ENCODE results near the gene BABAM2. TPM values are rescaled to one million over a fixed set of nuclear protein-coding genes. Genes with fewer than 3 reads are reported as not detected.

The BABAM2 gene
- total RNA-seq, 1 donor = 38.4 TPM

DNA sequence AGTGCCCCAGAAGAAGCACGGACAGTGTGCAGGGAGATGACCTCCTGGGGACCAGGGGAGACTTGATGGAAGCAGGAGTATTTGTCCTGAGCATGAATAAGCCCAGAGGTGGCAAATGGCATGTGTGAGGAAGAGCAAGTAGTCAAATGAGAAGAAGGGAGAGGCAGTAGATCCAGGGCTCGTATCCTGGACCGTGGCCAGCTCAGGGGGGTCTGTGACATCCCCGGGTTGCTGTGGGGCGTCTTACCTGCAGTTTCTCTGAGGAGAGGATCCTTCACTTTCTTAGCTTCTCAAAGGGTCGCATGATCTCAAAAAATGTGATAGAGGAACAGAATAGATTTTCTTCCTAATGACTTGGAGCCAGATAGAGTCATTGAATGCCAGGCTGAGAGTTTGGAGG, 445.1 kb downstream of the BABAM2 start:
- no peaks in the 10 kb centered on the region for H3K4me1 ChIP-seq (ENCODE audit: insufficient read depth, low read length)
- no peaks in the 10 kb centered on the region for H3K27me3 ChIP-seq (ENCODE audit: insufficient read depth, low read length)
- no peak overlapping the region for H3K4me3 ChIP-seq (ENCODE audit: low read length)
- no peaks in the 10 kb centered on the region for H3K9me3 ChIP-seq (ENCODE audit: low read depth, low read length)

DNA sequence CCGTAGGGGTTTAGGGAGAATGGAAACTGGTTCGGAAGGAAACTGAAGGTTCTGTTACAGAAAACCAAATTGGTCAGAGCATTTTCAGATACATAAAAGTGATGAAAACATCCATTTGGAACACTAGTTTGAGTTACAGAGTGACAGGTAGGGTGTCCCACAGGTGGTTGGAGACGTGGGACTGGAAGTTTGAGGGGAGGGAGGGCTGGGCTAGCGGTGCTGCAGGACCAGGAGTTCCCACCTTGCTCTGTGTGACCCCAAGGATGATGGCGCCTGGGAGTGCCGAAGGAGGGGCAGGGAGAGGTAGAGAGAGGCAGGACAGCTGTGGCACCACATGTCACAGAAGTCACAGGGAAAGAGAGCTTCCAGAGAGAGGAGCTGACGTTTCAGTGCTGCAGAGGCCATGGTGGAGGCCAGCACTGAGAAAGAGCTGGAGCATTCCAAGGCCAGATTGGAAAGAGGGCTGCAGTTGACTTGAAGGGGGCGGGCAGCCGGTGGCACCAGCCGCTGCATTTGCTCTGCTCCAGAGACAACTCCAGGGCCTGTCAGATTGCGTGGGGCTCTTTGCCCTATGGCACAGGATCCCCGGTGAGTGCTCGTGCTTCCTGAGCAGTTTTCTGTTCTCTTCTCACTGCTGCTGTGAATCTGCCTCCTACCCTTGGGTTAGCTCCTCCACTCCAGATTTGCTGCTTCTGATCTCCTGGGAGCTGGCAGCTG, 445.9 kb downstream of the BABAM2 start:
- H3K9me3 ChIP-seq (ENCODE audit: low read depth, low read length) = no peaks in the 10 kb centered on the region
- no peak overlapping the region for H3K4me3 ChIP-seq (ENCODE audit: low read length)
- no peaks in the 10 kb centered on the region for H3K4me1 ChIP-seq (ENCODE audit: insufficient read depth, low read length)
- H3K27me3 ChIP-seq (ENCODE audit: insufficient read depth, low read length) = no peaks in the 10 kb centered on the region

DNA sequence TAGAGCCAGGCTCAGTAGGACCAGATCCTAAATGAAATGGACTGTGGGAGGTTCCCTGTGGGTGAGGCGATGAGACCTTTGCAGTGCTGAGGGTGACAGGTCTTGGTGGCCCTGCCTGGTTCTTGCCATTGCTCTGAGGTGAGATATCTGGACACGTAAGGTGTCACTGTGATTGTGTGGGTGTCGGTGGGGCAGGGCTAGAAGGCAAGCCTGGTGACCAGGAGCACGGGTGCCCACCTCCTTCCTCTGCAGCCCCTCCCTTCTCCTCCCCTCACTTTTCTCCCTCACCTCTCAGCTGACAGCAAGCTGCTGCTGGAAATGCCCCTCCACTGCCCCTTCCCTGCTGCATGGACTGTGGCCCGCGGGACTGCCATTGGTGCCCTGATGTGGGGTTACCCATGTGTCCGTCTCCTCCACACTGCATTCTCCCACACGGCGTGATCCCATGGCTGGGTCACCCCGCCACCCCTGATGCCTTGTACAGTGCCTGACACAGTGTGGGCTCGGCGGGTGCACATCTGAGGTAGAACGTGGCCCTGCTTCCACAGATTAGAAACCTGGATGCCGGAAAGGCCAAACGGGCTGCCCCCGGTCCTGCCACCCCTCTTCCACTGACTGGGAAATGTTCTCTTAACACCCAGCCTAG, 446.6 kb downstream of the BABAM2 start:
- no peaks in the 10 kb centered on the region for H3K9me3 ChIP-seq (ENCODE audit: low read depth, low read length)
- no peak overlapping the region for H3K4me3 ChIP-seq (ENCODE audit: low read length)
- no peaks in the 10 kb centered on the region for H3K4me1 ChIP-seq (ENCODE audit: insufficient read depth, low read length)
- no peaks in the 10 kb centered on the region for H3K27me3 ChIP-seq (ENCODE audit: insufficient read depth, low read length)

DNA sequence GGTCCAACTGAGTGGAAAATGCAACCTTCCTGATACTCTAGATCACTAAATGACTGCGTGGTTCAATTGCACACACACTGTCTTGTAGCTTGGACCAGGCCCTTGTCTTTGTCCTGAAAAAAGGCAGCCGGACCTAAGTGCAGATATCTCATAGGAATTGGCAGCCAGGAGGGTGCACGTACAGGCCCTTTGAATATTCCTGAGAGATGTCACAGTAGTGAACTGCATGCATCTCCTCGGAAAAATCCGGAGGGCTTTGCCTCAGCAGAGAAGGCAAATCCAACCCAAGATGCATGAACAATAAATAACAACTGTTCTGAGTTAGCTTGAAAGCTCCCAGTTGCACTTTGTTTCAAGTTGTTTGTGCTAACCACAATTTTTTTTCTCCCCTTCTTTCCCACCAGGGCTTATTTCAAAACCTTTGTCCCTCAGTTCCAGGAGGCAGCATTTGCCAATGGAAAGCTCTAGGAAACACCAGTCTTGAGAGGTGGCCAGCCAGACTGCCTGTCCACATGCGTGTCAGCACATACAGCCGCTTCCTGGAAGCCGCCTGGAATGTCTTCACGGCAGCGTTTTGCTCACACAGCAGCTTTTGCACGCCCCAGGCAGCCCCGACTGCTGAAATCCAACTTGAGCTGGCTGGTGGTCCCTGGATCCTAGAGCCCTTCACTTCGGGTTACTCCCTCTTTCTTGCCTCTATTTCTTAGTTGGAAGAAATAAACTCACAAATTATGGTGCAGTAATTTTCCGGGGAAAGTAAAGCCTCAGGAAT, 447.7 kb downstream of the BABAM2 start:
- H3K4me1 ChIP-seq (ENCODE audit: insufficient read depth, low read length) = peaks cover 11% of the 10 kb centered on the region
- H3K27me3 ChIP-seq (ENCODE audit: insufficient read depth, low read length) = no peaks in the 10 kb centered on the region
- H3K9me3 ChIP-seq (ENCODE audit: low read depth, low read length) = no peaks in the 10 kb centered on the region
- no peak overlapping the region for H3K4me3 ChIP-seq (ENCODE audit: low read length)

DNA sequence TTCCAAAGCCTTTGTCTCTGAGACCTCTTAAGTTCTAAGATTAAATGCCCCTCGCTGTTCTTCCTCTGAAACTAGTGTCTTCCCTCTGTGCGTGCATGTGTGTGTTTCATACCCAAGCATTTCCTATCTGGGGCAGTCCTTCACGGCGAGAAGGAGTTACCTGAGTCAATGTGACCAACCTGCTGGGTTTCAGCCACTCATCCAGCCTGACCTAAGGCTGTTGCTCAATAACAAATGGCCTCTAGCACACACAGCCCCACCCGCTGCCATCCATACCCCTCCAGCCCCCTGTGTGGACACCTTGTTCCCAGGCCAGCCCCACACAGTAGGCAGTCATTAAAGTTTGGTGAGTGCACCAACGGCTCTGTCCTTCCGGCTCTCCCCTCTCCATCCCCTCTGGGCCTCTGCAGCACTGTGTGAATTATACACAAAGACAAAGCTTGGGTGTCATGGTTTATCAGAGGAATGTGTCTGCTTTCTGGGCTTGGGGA, 448.3 kb downstream of the BABAM2 start:
- Histone ChIP-seq H3K4me3 (ENCODE audit: low read length) (no peak overlapping the region), H3K4me1 (ENCODE audit: insufficient read depth, low read length) (peaks cover 16% of the 10 kb centered on the region), H3K27me3 (ENCODE audit: insufficient read depth, low read length) (no peaks in the 10 kb centered on the region), H3K9me3 (ENCODE audit: low read depth, low read length) (no peaks in the 10 kb centered on the region)

DNA sequence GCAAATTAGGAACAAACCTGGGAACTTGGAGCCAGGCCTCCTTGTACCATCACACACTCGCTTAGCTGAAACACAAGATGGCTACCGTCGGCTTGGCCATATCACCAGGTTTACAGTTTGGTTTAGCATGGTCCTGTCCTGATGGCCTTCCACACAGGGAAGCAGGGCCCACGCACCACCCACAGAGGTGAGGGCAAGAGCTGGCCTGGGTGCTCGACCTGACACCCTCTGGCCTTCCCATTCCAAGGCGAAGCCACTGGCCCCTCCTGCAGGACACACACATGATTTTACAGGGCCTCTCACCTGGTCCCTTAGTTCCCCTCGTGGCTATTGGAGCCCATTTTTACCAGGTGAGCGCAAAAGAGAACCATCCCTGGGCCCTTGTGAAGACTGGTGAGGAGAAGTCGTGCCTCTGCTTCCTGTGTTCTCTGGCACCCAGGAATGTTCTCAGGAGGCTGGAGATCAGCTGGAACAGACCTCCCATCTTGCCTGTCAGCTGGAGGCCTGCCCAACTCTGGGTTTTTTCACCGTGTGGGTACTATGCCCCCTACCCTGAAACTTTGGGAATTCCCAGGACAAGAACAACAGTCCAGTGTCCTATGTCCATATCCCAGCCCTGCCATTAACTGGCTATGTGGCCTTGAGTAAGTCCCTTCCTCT, 449.1 kb downstream of the BABAM2 start:
- Histone ChIP-seq H3K4me1 (ENCODE audit: insufficient read depth, low read length) (peaks cover 16% of the 10 kb centered on the region), H3K27me3 (ENCODE audit: insufficient read depth, low read length) (no peaks in the 10 kb centered on the region), H3K4me3 (ENCODE audit: low read length) (no peak overlapping the region), H3K9me3 (ENCODE audit: low read depth, low read length) (no peaks in the 10 kb centered on the region)

DNA sequence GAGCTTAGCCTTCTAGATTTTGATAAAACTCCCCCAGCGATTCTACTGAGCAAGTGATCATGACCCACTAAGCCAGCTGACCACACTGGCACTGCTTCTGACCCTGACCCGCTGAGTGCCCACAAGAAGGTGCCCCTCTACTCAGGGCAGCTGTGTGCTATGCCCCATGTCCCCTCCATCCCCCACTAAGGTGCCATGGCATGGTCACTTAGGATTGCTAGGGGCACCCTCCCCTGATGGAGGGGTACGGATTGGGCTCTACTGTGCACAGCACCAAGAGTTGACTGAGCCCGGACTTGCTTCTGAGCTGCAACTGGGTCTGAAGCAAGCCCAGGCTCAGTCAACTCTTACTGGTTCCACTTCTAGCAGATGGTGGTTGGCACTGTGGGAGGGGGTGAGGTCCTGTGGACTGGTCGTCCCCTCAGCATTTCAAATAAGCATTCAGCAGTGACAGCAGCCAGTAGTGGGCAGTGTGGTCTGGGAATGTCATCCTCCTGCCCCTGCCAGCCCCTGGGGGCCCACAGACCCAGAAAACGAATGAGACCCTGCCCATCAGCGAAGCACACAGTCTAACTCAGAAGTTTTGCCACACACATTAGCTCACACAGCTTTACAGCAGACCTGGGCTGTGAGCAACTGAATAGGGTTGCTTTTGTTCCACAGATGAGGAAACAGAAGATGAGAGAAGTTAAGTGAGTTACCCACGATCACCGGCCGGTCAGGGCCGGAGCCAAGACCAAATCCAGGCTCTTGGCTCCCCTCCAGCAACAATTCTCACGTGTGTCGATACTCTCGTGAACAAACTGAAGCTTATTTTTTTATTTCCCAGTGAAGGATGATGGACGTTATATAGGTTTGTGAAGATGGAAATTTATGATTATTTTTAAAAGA, 450.0 kb downstream of the BABAM2 start:
- no peaks in the 10 kb centered on the region for H3K9me3 ChIP-seq (ENCODE audit: low read depth, low read length)
- no peaks in the 10 kb centered on the region for H3K27me3 ChIP-seq (ENCODE audit: insufficient read depth, low read length)
- no peak overlapping the region for H3K4me3 ChIP-seq (ENCODE audit: low read length)
- H3K4me1 ChIP-seq (ENCODE audit: insufficient read depth, low read length) = peaks cover 16% of the 10 kb centered on the region

DNA sequence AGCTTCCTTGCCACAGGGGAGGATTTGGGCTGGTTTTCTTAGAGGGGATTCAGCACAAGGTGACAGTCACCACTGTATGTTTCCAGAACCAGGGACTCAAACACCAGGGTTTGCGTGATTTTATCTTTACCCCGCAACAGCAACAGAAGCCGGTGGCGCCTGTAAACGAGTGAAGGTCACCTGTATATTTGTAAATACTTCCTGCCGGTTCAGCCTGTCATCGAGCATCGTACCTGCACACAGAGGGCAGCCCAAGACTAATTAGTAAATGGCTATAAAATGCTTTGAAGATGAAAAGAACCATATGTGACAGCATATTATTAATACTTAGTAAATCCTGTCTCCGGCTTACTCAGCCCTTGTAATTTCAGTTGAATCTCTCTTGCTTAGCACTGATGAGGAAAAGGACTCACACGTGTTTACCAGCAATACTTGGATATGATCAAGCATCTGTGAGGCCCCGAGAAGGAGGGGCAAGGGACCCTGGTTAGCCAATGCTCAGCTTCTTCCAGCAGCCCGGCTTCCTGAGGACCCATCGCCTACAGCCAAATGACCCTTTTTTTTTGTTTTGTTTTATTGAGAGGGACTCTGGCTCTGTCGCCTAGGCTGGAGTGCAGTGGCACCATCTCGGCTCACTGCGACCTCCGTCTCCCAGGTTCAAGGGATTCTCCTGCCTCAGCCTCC, 450.8 kb downstream of the BABAM2 start:
- H3K27me3 ChIP-seq (ENCODE audit: insufficient read depth, low read length) = no peaks in the 10 kb centered on the region
- H3K4me1 ChIP-seq (ENCODE audit: insufficient read depth, low read length) = peaks cover 16% of the 10 kb centered on the region
- H3K4me3 ChIP-seq (ENCODE audit: low read length) = no peak overlapping the region
- H3K9me3 ChIP-seq (ENCODE audit: low read depth, low read length) = no peaks in the 10 kb centered on the region

DNA sequence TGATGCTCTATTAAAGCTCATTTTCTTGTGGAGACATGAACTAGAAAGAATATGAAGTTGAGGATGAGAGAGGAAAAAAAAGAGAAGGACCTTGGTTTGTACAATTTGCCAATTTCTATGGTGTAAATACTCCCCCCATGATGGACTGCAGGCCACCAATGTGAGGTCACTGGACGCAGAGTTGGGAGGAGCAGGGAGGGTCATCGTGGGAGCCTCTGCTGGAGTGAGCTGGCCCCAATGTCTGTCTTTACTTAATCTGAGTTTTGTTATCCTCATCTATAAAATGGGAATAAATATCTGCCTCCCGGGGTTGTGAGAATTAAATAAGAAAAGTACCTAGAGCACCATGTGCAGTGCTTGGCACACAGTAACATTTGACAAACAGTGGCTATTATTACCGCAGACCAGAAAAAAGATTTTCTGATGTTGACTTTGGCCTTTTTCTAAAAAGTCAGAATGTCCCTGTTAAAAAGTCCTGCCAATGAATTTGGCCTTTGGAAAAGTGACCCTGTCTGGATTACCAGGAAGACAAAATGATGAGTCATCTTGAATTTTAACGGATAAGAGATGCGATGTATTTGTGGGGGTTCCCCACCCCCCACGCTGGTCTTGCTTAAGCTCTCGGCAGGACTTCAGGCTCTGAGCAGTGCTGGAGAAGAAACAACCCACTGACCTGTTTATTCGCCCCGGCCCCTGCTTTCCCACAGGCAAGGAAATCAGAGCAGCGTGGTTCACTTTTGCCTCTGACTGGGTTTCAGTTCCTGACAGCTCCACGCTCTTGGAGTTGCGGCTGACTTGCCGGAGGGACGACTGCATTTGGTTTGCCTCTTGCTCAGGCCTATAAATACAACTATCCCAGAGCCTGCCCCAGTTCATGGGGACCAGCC, 451.8 kb downstream of the BABAM2 start:
- Histone ChIP-seq H3K9me3 (ENCODE audit: low read depth, low read length) (no peaks in the 10 kb centered on the region), H3K27me3 (ENCODE audit: insufficient read depth, low read length) (no peaks in the 10 kb centered on the region), H3K4me1 (ENCODE audit: insufficient read depth, low read length) (peaks cover 19% of the 10 kb centered on the region), H3K4me3 (ENCODE audit: low read length) (no peak overlapping the region)

DNA sequence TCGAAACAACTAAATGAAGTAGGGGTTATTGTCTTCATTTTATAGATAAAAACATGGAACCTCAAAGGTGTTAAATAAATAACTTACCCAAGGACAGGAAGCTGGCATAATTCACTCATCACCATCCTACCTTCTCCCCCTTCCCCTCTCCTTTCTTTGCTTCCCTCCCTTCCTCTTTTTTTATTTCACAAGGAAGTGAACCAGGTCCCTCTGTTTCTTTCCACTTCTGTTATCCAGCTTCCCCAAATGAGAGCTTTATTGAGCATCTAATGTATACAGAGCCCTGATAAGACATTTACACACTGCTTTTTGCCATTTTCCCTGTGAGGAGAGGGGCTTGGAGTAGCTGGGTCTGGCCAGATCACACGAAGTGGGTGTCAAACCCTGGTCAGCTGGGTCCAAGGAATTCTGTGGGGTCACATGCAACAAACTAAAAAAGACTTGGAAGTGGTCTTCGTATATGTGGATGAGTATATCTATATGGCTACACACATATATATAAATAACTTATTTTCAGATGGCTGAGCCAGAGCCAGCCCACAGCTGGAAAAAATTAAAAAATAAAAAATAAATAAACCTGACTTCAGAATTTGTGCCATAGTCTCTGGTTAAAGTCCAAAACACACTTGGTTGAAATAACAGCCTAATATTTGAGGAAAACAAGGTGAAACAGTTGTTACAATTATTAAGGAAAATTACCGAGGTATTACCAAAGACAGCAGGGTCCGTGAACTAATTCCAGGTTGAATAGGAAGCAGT, 452.8 kb downstream of the BABAM2 start:
- peaks cover 29% of the 10 kb centered on the region for H3K4me1 ChIP-seq (ENCODE audit: insufficient read depth, low read length)
- H3K9me3 ChIP-seq (ENCODE audit: low read depth, low read length) = no peaks in the 10 kb centered on the region
- no peaks in the 10 kb centered on the region for H3K27me3 ChIP-seq (ENCODE audit: insufficient read depth, low read length)
- H3K4me3 ChIP-seq (ENCODE audit: low read length) = no peak overlapping the region

DNA sequence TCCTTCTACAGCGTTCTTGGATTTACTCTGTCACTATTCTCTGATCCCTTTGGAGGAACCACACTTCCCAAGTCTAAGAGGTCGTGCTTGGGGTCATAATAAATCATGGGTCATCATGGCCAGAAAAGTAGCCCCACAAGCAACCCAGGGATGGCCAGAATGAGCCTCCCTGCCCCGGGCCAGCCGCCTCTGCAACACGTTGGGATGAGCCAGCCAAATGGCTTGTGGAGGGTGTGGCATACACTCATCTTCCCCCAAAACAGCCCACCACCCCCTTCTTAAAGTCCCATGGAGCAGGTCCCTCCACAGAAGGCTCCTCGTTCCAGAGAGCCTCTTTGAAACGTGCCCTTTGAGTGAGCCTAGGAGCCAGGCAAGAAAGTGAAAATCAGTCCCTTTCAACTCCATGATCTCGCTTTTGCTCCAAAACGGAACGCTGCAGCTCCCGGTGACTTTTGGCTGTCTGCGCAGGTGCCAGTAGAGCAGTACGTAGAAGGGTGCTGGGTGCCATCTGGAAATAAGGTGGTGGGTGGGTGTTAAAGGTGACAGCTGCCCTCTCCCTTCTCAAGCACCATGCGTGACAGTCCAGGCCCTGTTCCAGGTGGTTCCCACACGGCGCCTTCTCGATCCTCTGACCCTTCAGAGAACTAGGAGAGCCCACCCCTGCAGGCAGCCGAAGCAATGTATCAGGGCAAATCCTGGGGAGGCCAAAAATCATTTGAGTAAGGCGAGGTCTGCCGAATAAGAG, 453.6 kb downstream of the BABAM2 start:
- Histone ChIP-seq H3K27me3 (ENCODE audit: insufficient read depth, low read length) (no peaks in the 10 kb centered on the region), H3K4me3 (ENCODE audit: low read length) (no peak overlapping the region), H3K4me1 (ENCODE audit: insufficient read depth, low read length) (peaks cover 35% of the 10 kb centered on the region)

DNA sequence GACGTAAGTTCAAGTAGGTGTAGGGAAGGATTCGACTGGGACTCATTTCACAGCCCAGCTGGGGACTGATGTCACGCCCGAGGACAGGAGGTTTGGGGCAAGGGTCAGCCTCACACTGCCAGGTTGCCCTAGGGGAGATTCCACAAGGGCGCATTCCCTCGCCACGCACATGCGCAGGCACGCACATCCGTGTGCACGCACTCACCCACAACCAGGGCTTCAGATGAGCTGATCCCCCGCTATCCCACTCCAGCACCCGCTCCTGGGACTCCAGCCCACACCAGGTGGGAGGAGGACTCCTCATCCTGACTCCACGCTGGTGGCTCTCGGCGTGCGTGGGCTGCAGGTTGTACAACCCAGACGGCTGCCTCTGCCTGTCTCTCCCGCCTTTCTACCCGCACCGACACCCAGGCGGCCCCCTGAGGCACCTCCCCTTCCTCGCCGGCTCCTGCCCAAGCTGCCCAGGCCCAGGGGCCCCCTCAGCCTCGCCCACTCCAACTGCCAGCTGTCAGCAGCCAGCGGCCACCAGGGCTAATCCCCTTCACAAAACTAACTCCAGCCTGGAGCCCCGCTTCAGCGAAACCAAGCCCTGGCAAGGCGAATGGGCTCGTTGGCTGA, 454.3 kb downstream of the BABAM2 start:
- Histone ChIP-seq H3K4me1 (ENCODE audit: insufficient read depth, low read length) (peaks cover 35% of the 10 kb centered on the region), H3K9me3 (ENCODE audit: low read depth, low read length) (no peaks in the 10 kb centered on the region), H3K4me3 (ENCODE audit: low read length) (no peak overlapping the region), H3K27me3 (ENCODE audit: insufficient read depth, low read length) (no peaks in the 10 kb centered on the region)

More for the DNA sequence above, 453.6 kb downstream of the BABAM2 start:
- no peaks in the 10 kb centered on the region for H3K9me3 ChIP-seq (ENCODE audit: low read depth, low read length)

Data from mononuclear cell (primary cell).